Adrenal gland (tissue), 5 donors: ENCODE data around the gene SOHLH1.

Source experiments
- CTCF ChIP-seq, 6 experiments: fragments of 450-650 bp in 4 of 6; fragments of 200-600 bp in 2 of 6; sonication (generic) in 1 of 6; IDR thresholded peaks; 1 replicate in 5 of 6; 2 replicates in 1 of 6; pipeline versions ENCODE4 v1.5.1 to v1.8.0; 2016 to 2021; ENCODE audit warnings: antibody characterized with exemption in 6 of 6, mild to moderate bottlenecking in 2 of 6, moderate library complexity in 1 of 6
- POLR2A ChIP-seq, 2 donors: fragments of 450-650 bp; IDR thresholded peaks; one replicate each; pipeline ENCODE4 v1.6.1; 2017; ENCODE audit warnings: antibody characterized with exemption in 2 of 2, mild to moderate bottlenecking in 2 of 2, moderate library complexity in 1 of 2
- donor health status: DM: no; HTN: no; CAD: no.

- TF ChIP-seq CTCF (IDR thresholded peaks at IDR 0.05) (no peak), POLR2A (IDR thresholded peaks at IDR 0.05) (no peak)
Observed at GRCh38 chr9:135715056-135715595, 15.8 kb upstream of the SOHLH1 start.
